Activated CD4-positive, CD25-positive, alpha-beta regulatory T cell treated with anti-CD3 and anti-CD28 coated beads, Interleukin-2, amount 50 U/mL, for 72 hours (primary cell): ENCODE data around the gene BCOR.

Source experiments
- DNase-seq: peaks from one replicate; pipeline ENCODE4 v3.0.0; 2021

Gene BCOR

GRCh38 chrX:40111868-40112267 is 14.1 kb upstream of the BCOR start:
- DNase-seq, result no peak

GRCh38 chrX:40109288-40110008 is 11.7 kb upstream of the BCOR start:
- no peak for DNase-seq

DNA sequence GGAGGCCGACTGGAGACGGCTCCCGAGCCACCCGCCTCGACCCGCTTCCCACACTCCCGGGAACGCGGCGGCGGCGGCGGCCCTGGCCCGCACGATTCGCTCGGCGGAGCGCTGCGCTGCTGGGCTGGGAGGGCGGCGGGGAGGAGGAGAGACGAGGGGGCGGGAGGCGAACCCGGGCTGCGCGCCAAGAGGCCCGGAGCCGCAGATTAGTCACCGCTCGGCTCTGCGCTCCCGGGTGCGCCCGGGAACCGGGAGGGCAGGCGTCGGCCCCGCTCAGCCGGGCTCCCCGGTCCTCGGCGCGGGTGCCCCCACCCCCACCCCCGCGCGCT is 11.2 kb upstream of the BCOR start:
- peak; percentile 57 for DNase-seq

GRCh38 chrX:40108162-40108958 is 10.6 kb upstream of the BCOR start:
- no peak for DNase-seq

DNA sequence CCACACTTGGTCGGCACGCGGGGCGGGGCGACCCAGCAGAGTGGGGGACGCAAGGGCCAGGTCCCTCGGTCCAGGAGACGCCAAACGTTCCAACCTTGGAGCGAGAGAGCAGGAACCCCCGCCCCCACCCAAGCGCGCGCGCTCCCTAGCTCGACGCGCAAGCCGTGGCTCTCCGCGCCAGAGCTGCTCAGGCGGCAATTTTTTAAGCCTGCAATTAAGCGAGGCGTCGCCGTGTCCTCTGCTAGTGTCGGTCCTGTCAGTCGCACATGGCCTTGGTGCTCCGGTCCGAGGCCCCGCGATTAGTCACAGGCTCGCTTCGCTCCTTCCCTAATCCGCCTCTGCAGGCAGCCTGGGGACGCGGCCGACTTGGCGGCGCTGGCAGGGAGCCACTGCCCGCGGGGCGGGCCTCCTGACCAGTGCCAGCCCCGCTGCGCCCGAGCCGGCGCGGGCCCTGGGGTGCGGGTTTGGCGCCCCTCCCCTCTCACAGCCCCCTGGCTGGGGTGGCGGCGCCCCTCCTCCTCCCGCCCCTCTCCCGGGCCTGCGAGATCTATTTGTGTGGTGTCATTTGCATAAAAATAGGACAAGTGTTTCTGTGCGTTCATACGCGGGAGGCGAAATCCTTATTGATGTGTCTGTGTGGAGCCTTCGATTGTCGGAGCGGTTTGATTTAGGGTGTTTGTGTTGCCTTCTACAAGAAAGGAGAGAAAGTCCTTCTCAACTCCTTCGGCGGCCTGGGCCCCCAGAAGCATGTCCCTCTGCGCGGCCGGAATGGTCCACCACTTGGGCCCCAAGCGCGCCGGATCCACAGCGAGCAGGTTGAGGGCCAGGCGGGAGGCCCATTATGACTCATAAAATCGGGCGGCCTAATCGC is 9.8 kb upstream of the BCOR start:
- no peak for DNase-seq

GRCh38 chrX:40106676-40107290 is 9.0 kb upstream of the BCOR start:
- DNase-seq, result no peak

DNA sequence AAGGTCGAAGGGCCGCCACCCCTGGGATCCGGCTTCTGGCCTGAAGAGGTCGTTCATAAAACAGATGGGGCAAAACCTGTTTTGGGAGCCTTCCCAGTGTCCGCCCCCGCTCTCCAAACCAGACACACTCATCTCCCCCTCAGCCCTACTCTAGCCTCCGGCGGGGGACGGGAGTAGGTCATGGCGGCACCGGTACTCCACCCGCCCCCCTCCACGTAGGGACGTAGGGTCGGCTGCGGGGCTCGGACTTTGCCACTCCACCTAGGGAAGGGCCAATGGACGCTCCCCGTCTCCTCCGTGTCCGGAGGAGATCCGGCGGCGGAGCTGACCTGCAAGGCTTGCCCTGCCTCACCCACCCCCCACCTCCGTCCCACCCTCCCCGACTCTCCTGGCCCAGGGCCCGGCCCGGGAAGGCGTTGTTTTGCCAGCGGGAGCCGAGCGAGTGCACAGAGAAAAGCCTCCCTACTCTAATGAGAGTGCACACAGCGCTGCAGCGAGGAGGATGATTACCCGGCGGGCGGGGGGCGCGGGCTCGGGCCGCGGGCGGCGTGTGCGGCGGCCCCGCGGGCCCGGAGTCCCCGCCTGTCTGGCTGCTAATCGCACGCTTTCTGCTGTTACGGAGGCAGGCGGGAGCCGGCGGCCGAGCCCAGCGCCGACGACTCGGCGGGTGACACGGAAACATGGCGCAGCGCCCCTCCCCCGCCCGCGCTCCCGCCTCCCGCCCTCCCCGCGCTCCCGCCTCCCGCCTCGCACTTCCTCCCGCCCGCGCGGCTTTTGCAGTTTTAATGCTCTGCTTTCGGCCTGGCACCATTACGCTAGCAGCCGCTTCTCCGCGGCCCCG is 8.3 kb upstream of the BCOR start:
- DNase-seq, result peak; percentile 63

- peak; percentile 59 for DNase-seq
These were observed 7.5 kb upstream of the BCOR start for GRCh38 chrX:40104985-40105834.

DNA sequence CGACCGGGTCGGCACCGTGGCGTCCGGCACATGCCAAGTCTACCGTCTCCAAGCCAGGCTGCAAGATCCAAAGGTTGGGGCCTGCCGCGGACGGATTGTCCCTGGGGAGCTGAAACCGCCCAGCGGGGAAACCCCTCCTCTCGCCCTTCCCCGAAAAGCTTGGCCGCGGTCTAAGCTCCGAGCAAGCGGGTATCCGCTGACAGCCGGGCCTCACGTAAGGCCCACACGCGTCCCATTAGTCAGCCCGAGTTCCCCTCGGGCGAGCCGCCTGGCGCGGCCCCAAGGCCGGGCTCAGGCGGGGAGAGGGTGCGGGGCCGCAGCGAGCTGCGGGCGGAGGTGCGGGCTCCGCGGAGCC is 6.8 kb upstream of the BCOR start:
- peak; percentile 54 for DNase-seq

DNA sequence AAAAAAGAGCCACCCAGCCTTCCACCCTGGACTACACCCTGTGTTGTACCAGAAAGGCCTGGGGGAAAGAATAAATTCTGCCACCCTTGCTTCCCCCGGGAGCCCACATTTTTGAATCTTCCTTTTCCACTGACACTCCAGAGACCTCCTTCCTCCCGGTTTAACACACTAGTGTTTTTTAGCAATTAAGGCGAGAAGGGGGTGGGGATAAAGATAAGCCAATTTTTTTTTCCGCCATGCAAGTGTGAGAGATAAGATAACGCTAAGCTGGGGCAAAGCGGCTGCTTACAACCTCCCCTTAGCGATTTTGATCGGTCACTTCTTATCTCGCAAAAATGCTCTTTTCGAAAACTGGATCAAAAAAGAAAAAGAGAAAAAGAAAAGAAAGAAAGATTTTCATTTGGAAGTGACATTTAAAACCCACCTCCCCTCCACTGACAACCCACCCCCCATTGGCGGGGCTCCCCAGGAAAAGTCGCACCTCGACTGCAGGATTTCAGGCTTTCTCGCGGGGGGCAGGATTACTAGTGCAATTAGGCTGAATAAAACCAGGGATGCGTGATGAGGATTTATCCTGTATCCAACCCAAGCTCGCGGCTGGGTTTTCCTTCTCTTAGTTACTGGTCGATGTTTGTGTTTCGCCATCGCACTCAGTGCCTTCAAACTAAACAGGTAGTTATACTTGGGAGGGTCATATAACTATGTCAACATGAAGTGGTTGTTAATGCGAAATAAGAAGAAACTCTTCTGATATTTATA is 6.0 kb upstream of the BCOR start:
- no peak for DNase-seq

- DNase-seq, result no peak
These were observed 4.9 kb upstream of the BCOR start for GRCh38 chrX:40102393-40103381.

DNA sequence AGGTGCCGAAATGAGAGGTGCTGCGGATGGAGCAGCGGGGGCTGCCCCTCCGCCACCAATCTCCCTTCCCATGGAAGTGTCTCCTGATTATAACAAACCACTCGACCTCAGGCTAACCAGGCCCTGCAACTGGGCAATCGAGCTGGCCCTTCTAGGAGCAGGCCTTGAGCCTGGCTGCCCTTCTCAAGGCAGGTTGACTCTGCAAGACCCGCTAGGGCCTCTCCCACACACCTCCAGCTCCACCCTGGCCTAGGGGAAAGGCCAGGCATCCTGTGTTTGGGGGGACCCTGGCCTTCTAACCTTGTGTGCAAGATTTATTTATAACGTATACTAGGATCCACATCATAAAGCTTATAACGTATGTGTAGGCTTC is 3.7 kb upstream of the BCOR start:
- DNase-seq, result no peak

GRCh38 chrX:40100537-40101429 is 3.0 kb upstream of the BCOR start:
- DNase-seq, result no peak

GRCh38 chrX:40100141-40100536 is 2.4 kb upstream of the BCOR start:
- no peak for DNase-seq

- DNase-seq, result peak; percentile 43
These were observed 1.5 kb upstream of the BCOR start for GRCh38 chrX:40099055-40099958.

GRCh38 chrX:40098264-40099054 is 701 bp upstream of the BCOR start:
- DNase-seq, result no peak
